ENCODE results near the gene METTL6.
A peak's percentile ranks its signal among the peaks of the same experiment; 100 is the strongest.
"Not testable (repeated sequence)": the region's sequence is repeated elsewhere in the genome, so short reads cannot be mapped to it uniquely, and the experiment has no call there.

The METTL6 gene

DNA sequence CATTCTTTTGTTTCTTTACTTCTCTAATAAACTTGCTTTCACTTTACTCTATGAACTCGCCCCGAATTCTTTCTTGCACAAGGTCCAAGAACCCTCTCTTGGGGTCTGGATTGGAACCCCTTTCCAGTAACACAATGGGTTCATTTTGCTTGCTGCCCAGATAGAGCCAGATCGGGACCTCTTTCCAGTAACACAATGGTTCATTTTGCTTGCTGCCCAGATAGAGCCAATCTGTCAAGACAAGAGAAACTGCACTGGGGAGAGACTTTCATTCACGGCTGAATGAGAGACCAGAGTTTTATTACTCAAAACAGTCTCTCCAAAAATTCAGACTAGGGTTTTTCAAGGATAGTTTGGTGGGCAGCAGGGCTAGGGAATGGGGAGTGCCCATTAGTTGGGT is 25.4 kb downstream of the METTL6 start:
- DNase-seq = no peak

DNA sequence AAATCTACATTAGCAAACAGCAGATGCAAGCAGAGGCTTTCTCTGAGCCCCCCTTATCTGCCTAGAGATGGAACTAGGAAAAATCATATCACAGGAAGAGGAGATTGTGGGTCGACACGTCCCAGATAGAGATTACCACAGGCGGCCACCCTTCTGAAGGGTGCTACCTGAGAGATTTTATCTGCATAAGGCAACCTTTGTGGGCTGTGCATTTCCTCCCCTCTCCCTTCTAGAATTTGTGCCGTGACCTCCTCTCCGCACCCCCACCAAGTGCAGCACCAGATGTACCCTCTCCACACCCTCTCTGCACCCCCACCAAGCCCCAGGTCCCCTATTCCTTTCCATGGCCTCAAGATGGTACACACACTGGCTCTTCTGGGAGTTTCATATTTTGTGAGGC is 27.4 kb downstream of the METTL6 start:
- no peak for DNase-seq

DNA sequence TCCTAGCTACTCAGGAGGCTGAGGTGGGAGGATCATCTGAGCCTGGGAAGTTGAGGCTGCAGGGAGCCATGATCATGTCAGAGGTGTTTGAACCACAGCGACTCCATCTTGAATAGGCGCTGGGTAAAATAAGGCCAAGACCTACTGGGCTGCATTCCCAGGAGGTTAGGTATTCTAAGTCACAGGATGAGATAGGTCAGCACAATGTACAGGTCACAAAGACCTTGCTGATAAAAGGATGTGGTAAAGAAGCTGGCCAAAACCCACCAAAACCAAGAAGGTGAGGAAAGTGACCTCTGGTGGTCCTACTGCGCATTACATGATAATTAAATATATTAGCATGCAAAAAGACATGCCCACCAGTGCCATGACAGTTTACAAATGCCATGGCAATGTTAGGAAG is 28.6 kb downstream of the METTL6 start:
- not testable (repeated sequence) for DNase-seq

DNA sequence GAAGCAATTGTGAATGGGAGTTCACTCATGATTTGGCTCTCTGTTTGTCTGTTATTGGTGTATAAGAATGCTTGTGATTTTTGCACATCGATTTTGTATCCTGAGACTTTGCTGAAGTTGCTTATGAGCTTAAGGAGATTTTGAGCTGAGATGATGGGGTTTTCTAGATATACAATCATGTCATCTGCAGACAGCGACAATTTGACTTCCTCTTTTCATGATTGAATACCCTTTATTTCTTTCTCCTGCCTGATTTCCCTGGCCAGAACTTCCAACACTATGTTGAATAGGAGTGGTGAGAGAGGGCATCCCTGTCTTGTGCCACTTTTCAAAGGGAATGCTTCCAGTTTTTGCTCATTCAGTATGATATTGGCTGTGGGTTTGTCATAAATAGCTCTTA is 34.1 kb downstream of the METTL6 start:
- not testable (repeated sequence) for DNase-seq

DNA sequence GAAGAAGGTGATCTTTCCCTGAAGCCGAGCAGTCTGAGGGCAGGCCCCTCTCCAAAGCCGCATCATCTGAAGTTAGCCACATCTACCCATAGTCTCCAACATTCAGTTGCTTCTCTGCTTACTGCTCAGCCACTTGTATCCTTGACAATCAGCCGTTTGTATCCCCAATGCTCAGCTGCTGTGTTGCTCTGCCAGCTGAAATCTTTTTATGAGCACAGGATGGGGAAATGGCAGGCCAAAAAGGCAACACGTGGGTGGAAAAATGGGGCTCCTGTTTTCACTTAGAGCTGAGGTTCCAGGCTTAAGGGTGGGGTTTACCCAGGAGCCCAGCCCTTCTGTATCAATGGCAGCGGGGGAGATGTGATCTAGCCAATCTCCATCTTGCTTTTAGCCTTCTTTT is 36.3 kb downstream of the METTL6 start:
- no peak for DNase-seq

DNA sequence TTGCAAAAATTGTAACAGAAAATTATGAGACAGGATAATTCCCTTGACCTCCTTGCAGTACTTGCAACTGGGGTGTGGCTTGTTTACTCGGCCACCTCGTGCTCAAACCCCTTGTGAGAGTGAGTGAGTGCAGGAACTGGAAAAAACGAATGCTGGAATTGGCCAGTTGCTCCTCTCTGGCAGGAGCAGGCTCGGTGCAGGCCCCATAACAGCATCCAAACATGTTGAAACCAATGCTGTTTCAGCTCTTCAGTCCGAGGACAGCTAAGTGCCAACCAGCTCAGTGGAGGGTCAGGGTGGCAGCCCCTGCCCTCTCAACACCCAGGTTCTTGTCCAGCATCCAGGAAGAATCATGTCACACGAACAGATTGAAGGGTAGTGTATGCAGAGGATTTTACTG is 36.9 kb downstream of the METTL6 start:
- no peak for DNase-seq

DNA sequence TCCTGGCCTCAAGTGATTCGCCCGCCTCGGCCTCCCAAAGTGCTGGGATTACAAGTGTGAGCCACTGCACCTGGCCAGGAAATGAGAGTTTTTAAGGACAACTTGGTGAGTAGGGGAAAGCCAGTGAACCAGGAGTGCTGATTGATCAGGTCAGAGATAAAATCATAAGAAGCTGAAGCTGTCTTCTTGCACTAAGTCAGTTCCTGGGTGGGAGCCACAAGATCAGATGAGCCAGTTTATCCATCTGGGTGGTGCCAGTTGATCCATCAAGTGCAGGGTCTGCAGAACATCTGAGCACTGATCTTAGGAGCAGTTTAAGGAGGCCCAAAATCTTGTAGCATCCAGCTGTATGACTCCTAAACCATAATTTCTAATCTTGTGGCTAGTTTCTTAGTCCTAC is 39.0 kb downstream of the METTL6 start:
- not testable (repeated sequence) for DNase-seq

DNA sequence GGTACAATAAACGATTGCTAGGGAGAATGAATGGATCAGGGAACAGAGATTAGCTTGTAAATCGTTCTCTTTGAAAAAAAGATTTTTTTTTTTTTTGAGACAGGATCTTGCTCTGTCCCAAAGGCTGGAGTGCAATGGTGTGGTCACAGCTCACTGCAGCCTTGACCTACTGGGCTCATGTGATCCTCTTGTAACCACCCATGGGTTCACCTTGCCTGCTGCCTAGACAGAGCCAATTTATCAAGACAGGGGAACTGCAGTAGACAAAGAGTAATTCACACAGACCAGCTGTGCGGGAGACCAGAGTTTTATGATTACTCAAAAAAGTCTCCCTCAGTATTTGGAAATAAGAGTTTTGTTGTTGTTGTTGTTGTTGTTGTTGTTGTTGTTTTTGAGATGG is 39.6 kb downstream of the METTL6 start:
- no peak for DNase-seq

DNA sequence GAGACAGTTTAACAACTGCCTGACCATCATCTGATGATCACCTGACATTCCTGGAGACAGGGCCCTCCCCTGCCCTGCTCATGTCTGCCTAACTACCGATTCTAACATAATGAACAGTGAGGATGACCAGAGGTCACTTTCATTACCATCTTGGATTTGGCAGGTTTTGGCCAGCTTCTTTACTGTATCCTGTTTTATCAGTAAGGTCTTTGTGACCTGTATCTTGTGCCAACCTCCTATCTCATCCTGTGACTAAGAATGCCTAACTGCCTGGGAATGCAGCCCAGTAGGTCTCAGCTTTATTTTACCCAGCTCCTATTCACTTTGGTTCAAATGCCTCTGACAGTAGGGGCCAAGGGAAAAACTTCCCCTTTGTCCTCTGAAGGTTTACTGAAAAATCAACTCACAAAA is 40.2 kb downstream of the METTL6 start:
- no peak for DNase-seq

DNA sequence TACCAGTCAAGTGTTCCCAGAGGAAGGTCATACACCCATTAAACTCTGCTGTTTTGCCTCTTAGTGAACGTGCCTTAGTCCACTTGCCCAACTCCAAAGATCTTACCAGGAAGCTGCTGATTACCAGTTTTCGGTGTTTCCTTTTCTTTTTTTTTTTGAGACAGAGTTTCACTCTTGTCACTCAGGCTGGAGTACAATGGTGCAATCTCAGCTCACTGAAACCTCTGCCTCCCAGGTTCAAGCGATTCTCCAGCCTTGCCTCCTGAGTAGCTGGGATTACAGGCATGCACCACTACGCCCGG is 40.7 kb downstream of the METTL6 start:
- not testable (repeated sequence) for DNase-seq

DNA sequence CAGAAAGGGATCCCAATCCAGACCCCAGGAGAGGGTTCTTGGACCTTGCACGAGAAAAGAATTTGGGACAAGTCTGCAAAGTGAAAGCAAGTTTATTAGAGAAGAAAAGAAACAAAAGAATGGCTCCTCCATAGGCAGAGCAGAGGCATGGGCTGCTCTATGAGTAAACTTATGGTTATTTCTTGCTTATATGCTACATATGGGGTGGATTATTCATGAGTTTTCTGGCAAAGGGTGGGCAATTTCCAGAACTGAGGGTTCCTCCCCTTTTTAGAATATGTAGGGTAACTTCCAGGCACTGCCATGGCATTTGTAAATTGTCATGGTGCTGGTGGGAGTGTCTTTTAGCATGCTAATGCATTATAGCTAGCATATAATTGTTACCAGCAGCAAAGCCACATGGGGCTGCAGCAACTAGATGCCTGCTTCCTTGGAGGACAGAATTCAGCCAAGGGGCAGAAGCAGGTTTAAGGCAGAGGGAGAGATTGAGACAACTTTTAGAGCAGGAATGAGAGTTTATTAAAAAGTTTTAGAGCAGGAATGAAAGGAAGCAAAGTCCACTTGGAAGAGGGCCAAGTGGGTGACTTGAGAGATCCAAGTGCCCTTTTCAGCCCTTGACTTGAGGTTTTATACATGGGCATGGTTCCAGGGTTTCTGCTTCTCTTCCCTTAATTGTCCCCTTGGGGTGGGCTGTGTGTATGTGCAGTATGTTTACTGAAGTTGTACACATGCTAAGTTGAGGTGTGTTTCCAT is 41.3 kb downstream of the METTL6 start:
- no peak for DNase-seq

DNA sequence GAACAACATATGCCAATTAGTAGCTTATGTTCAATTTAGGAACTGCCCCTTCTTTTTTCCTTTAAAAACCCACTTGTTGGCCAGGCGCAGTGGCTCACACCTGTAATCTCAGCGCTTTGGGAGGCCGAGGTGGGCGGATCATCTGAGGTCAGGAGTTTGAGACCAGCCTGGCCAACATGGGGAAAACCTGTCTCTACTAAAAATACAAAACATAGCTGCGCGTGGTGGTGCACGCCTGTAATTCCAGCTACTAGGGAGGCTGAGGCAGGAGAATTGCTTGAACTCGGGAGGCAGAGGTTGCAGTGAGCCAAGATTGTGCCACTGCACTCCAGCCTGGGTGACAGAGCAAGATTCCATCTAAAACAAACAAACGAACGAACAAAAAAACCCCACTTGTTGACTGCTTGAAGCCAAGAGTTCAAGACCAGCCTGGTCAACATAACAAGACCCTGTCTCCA is 42.1 kb downstream of the METTL6 start:
- not testable (repeated sequence) for DNase-seq

DNA sequence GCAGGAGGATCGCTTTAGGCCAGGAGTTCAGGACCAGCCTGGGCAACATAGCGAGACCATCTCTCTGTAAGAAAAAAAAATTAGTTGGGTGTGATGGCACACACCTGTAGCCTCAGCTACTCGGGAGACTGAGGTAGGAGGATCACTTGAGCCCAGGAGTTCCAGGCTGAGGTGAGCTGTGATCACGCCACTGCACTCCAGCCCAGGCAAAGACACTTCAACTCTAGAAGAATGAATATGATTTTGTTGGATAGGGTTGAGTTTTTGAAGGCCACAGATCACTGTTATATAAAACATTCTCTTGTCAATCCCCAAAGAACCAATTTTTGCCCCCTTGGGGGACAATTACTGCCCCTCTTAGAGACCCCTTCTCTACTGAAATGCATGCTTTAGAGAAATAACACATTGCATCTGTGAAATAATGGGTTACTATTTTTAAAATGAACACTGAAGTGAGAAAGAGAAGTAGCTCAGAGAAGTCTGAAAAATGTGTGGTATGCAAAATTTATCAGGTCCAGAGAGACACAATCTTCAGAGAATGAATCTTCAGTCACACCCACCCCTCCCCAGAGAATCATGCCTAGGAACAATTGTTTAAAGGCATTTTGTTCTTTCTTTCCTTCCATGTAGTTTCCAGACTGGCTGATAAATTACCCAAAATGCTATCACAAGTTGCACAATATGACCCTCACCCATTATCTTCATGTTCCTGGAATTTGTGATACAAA is 42.7 kb downstream of the METTL6 start:
- no peak for DNase-seq

DNA sequence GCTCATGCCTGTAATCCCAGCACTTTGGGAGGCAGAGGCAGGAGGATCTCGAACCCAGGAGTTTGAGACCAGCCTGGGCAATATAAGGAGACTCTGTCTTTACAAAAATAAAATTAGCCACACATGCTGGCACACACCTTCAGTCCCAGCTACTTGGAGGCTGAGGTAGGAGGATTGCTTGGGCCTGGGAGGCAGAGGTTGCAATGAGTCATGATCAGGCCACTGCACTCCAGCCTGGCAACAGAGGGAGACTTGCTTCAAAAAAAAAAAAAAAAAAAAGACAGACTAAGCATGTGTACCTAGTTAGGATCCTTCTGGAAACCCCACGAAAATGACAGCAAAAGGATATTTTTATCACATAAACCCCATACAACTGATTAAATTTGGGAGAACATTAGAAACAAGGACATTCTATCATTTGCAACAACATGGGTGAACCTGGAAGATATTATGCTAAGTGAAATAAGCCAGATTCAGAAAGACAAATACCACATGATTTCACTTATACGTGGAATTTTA is 44.9 kb downstream of the METTL6 start:
- DNase-seq = no peak

DNA sequence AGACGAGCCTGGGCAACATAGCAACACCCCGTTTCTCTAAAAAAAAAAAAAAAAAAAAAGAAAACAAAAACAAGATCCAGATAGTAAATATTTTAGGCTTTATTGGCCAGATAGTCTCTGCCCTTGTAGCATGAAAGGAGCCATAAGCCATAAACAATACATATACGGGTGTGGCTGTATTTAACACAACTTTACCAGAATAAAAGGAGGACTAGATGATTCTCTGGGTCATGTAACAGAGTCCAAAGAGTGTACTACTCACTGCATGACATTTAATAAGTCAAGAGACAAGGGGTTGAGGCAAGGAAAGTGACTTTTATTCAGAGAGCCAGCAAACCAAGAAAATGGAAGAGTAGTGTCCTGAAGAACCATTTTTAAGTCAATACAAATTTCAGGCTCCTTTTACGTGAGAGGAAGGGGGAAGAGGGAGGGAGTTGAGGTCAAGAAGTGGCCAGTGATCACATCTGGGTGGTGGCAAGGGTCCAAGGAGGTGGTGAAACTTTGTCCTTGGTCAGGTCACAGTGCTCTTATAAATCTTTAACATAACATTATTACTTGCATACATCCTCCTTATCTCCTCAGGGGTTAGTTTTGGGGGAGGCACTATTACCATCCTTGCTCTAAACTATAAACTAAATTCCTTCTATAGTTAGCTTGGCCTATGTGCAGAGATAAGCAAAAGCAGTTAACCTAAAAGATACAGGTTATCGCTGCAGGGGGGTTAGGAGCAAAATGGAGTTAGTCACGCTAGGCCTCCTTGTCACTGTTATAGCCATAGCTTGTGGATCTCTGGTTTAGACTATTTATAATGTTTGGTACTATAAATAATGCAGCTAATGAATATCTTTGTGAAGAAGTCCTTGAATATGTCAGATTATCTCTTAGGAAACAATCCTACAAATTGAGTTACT is 46.1 kb downstream of the METTL6 start:
- no peak for DNase-seq

DNA sequence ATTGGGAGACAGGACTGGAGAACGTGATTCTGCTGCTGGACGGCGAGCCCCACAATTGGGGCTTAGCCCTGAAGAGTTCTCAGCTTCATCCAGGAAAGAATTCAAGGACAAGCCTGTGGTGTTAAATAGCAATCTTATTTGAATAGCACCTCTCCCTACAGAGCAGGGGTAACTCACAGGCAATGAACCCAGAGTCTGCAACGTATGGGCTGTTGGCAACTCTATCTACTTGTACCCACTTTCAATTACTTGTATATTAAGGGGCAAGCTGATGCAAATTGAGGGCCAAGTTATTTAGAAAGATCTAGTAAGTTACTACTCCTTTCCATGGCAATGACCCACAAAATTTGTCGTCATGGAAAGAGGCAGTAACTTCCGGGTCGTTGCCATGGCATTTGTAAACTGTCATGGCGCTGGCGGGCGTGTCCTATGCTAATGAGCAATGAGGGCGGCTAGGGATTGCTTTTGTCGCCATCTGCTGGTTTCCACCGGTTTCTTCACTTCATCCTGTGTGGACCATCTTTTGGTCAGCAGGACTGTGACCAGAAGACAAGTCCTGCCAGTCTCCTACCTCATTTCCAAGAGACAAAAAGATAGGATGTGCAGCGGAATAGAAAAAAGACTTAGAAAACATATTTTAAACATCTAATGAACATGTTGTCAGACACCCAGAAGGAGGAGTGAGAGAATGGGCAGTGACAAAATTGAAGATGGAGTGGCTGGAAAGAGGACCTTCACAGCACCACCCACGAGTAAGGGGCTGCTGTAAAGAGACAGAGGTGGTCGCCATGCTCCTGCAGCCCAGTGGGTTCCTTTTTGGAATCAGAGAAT is 49.2 kb downstream of the METTL6 start:
- DNase-seq = peak; percentile 95

DNA sequence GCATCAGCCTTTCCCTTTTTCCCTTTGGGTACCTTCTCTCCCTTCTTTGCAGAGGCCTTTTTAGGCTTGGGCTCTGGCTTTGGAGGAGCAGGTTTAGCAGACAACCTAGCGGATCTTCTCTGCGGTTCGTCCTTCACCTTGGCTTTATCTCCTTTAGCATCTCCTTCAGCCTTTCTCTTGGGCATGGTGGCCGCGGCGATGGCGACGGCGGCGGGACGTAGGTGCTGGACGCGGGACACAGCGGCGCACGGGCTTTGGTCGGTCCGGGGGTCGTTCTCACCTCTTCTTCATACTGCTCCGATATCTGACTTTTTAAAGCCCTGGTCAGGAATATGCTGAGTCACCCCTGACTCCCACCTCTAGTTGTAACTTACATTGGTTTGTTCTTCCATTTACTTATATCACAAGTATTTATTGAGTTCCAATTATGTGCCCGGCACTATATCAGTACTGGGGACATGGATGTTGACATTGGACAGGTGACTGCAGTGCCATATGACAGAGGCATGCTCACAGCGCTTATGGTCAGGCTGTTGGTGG is 51.8 kb downstream of the METTL6 start:
- DNase-seq = no peak

DNA sequence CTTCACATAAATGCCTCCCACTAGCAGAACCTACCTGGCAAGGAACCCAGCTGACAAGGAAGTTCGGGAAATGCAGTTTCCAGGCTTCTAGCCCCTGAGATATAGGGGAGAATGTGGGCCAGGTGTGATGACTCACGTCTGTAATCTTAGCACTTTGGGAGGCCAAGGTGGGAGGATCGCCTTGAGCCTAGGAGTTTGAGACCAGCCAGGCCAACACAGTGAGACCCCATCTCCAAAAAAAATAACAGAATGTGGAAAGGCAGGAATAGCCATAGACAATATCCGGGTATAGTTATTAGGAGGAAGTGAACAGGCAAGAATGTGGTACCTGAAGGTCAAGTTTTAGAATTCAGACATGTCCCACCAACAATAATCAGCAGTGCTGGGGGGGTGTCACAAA is 54.4 kb downstream of the METTL6 start:
- DNase-seq = no peak

DNA sequence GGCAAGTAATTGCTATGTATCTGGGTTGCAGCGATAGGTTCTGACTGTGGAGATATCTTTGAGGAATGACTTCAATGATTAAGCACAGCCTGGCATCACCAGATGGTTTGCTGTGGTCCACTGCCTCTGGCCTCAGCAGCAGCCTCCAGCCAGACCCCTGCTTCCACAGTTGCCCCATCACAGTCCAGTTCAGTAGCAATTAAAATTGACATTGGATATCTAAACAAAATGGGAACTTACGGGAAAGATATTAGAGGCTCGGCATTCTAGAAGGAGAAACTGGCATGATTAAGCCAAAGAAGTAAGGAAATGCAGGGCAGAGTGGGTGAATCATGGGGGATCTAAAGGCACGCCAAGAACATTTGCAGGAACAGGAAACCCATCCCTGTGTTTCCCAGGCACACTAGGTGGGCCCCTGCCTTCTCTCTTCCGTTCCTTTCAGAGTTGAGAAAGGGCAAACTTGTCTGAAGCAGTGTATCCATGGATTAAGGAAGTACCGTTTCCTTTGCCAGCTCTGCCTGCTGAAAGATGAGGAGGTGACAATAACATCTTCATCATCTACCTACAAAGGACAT is 58.7 kb downstream of the METTL6 start:
- DNase-seq = no peak

DNA sequence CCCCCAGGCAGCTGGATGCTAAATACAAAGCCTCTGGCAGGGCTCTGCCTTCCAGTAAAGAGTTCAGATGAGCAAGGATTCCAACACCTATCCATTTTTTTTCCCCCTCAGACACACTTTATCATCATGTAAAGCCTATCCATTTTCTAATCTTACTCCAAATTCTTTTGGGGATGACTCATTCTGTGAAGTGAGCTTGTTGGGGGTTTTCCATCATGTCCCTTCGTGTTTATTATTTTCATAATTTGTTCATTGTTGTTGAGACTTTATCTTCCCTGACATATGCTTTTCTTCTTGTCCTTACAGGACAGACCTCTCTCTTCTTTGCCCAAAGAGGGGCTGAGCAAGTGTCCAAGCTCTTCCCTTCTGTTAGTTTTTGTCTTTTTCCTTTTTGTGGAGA is 60.3 kb downstream of the METTL6 start:
- DNase-seq = no peak

DNA sequence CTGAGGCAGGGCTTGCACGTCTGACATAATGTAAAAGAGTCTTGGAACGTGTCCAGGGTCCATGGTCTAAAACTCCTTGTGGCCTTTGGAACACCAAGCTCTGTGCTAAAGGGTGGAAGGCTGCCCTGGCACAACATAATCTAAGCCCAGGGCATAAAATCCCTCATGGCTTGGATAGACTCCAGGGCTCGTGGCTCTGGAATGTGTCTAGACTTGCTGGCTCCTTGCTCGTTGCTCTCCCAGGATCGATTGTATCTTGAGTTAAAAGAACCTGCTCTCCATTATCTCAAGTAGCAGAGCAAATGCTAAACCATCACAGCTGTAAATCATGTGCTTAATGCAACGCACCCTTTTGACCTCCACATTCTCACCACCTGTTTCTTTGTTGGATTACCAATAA is 63.3 kb downstream of the METTL6 start:
- DNase-seq = peak; percentile 46

All from NCI-H2029 treated with DMSO at 0.1 percent for 48 hours (cell line).